ENCODE results near the gene SIK3.
A peak's percentile ranks its signal among the peaks of the same experiment; 100 is the strongest.

SIK3 gene

GRCh38 chr11:116893906-116894305, 204.3 kb downstream of the SIK3 start:
- no peak for ATAC-seq
- DNase-seq = no peak

- ATAC-seq = no peak
- no peak for DNase-seq
These were observed 204.8 kb downstream of the SIK3 start for GRCh38 chr11:116893437-116893836.

- DNase-seq (no peak), ATAC-seq (no peak)
These were observed 205.9 kb downstream of the SIK3 start for GRCh38 chr11:116892374-116892773.

GRCh38 chr11:116891746-116892145, 206.5 kb downstream of the SIK3 start:
- ATAC-seq (no peak), DNase-seq (no peak)

GRCh38 chr11:116890607-116891006, 207.6 kb downstream of the SIK3 start:
- no peak for DNase-seq
- no peak for ATAC-seq

GRCh38 chr11:116890193-116890592, 208.0 kb downstream of the SIK3 start:
- DNase-seq (no peak), ATAC-seq (no peak)

GRCh38 chr11:116888884-116889549, 209.2 kb downstream of the SIK3 start:
- DNase-seq = no peak
- no peak for ATAC-seq

GRCh38 chr11:116888024-116888423, 210.2 kb downstream of the SIK3 start:
- no peak for ATAC-seq
- no peak for DNase-seq

- DNase-seq (no peak), ATAC-seq (no peak)
These were observed 212.1 kb downstream of the SIK3 start for GRCh38 chr11:116885951-116886655.

GRCh38 chr11:116882386-116882785, 215.8 kb downstream of the SIK3 start:
- DNase-seq (peak; percentile 7), ATAC-seq (peak; percentile 92)

GRCh38 chr11:116881143-116881542, 217.1 kb downstream of the SIK3 start:
- DNase-seq (no peak), ATAC-seq (no peak)

GRCh38 chr11:116879800-116880625, 218.2 kb downstream of the SIK3 start:
- peak; percentile 58 for ATAC-seq

GRCh38 chr11:116876656-116877055, 221.6 kb downstream of the SIK3 start:
- no peak for ATAC-seq
- no peak for DNase-seq

More at GRCh38 chr11:116879800-116880625, 218.2 kb downstream of the SIK3 start:
- DNase-seq = no peak

GRCh38 chr11:116875194-116875593, 223.0 kb downstream of the SIK3 start:
- no peak for ATAC-seq
- DNase-seq = no peak

GRCh38 chr11:116874251-116874650, 224.0 kb downstream of the SIK3 start:
- ATAC-seq (no peak), DNase-seq (no peak)

GRCh38 chr11:116873381-116873780, 224.8 kb downstream of the SIK3 start:
- no peak for ATAC-seq
- no peak for DNase-seq

- DNase-seq (no peak), ATAC-seq (no peak)
These were observed 227.0 kb downstream of the SIK3 start for GRCh38 chr11:116871248-116871647.

- ATAC-seq = peak; percentile 19
These were observed 228.2 kb downstream of the SIK3 start for GRCh38 chr11:116870054-116870453.

GRCh38 chr11:116869610-116870009, 228.6 kb downstream of the SIK3 start:
- ATAC-seq = no peak
- DNase-seq = no peak

More at GRCh38 chr11:116870054-116870453, 228.2 kb downstream of the SIK3 start:
- no peak for DNase-seq

GRCh38 chr11:116868066-116868465, 230.2 kb downstream of the SIK3 start:
- no peak for DNase-seq
- ATAC-seq = no peak

- DNase-seq (no peak), ATAC-seq (no peak)
These were observed 230.6 kb downstream of the SIK3 start for GRCh38 chr11:116867619-116868018.

- no peak for ATAC-seq
- DNase-seq = no peak
These were observed 231.3 kb downstream of the SIK3 start for GRCh38 chr11:116866804-116867455.

Measured in stimulated activated naive CD8-positive, alpha-beta T cell treated with anti-CD3 and anti-CD28 coated beads, Interleukin-15, Interleukin-2, amounts not matched to agents 100 U/mL and 50 U/mL, for 24 hours (primary cell).